Endodermal cell (in vitro differentiated cells): ENCODE results near the gene CPB1. TPM values are rescaled to one million over a fixed set of nuclear protein-coding genes. Genes with fewer than 3 reads are reported as not detected.
A peak's percentile ranks its signal among the peaks of the same experiment; 100 is the strongest.

ENCODE experiments used
- DNase-seq: peaks from one replicate; pipeline ENCODE4 v3.0.0-alpha.2; 2017
- H3K27ac ChIP-seq: 2 replicates; pipeline ENCODE4 v1.5.1; 2013; ENCODE audit warnings: mild to moderate bottlenecking, low read depth, low read length, moderate library complexity
- H3K27me3 ChIP-seq: 2 replicates; pipeline ENCODE4 v1.6.1; 2013; ENCODE audit warnings: mild to moderate bottlenecking, low read length, moderate library complexity; ENCODE audit not compliant: insufficient read depth, control insufficient read depth, poor library complexity, severe bottlenecking
- H3K36me3 ChIP-seq: 2 replicates; pipeline ENCODE4 v1.7.0; 2013; ENCODE audit warnings: mild to moderate bottlenecking, low read length, moderate library complexity; ENCODE audit not compliant: control insufficient read depth, insufficient read depth
- H3K4me1 ChIP-seq: one replicate; pipeline ENCODE4 v1.7.0; 2013; ENCODE audit warnings: low read length; ENCODE audit not compliant: control insufficient read depth, insufficient read depth
- H3K4me3 ChIP-seq: 2 replicates; pipeline ENCODE4 v1.5.1; 2013; ENCODE audit warnings: mild to moderate bottlenecking, low read length, moderate library complexity
- H3K9ac ChIP-seq: 2 replicates; pipeline ENCODE4 v1.6.1; 2013; ENCODE audit warnings: mild to moderate bottlenecking, low read length, moderate library complexity; ENCODE audit not compliant: poor library complexity, severe bottlenecking; ENCODE audit errors: extremely low read depth
- H3K9me3 ChIP-seq: 2 replicates; pipeline ENCODE4 v1.6.1; 2013; ENCODE audit warnings: mild to moderate bottlenecking, low read length, moderate library complexity; ENCODE audit not compliant: control insufficient read depth
- H3K27ac Mint-ChIP-seq: 2 replicates; pipeline ENCODE4 v1.8.0; 2020; ENCODE audit warnings: mixed read lengths
- H3K27me3 Mint-ChIP-seq: 2 replicates; pipeline ENCODE4 v1.8.0; 2021; ENCODE audit warnings: mild to moderate bottlenecking, mixed read lengths; ENCODE audit not compliant: insufficient read depth
- H3K36me3 Mint-ChIP-seq: 2 replicates; pipeline ENCODE4 v1.8.0; 2020; ENCODE audit warnings: low read depth, mixed read lengths
- H3K4me1 Mint-ChIP-seq: 2 replicates; pipeline ENCODE4 v1.8.0; 2020; ENCODE audit warnings: mixed read lengths
- H3K4me3 Mint-ChIP-seq: 2 replicates; pipeline ENCODE4 v1.8.0; 2020; ENCODE audit warnings: mild to moderate bottlenecking, moderate library complexity, mixed read lengths
- H3K9me3 Mint-ChIP-seq: 2 replicates; pipeline ENCODE4 v1.8.0; 2020; ENCODE audit warnings: mild to moderate bottlenecking, mixed read lengths
- CTCF ChIP-seq: fragments of 200-600 bp; sonication (generic); conservative IDR thresholded peaks from 2 replicates; pipeline ENCODE4 v1.5.0; 2021; ENCODE audit warnings: antibody characterized with exemption, mild to moderate bottlenecking
- WGBS, 2 experiments: methylation state at CpG; one replicate each; pipeline versions ENCODE4 v1.1.5 to v1.1.7; 2013; ENCODE audit warnings: missing lambda C conversion rate in 2 of 2, mixed read lengths in 1 of 2; ENCODE audit not compliant: insufficient coverage in 1 of 2, insufficient read length in 1 of 2; 5-methylcytosine and 5-hydroxymethylcytosine counted together
- total RNA-seq, 2 donors: library from RNA; stranded (reverse); fragmentation: NEBNext Ultra II Directional in 1 of 2; extraction: Animal tissue kit (Norgen Biotek cat#: 25700) in 1 of 2; gene quantifications; 2 replicates in 1 of 2; 3 replicates in 1 of 2; pipeline ENCODE4 v1.2.1, GENCODE V29; 2021

Gene CPB1
- total RNA-seq, 2 donors from 2014 or later, result 0.51 TPM; not detected in 1

- Histone ChIP-seq H3K36me3 (no peaks in the 10 kb centered on the region), H3K9me3 (no peaks in the 10 kb centered on the region), H3K27ac (no peak overlapping the region), H3K9ac (no peak overlapping the region), H3K27me3 (no peaks in the 10 kb centered on the region), H3K4me1 (peaks cover 5% of the 10 kb centered on the region), H3K4me3 (no peak overlapping the region)
- no peak for DNase-seq
- Mint-ChIP-seq H3K9me3 (no peaks in the 10 kb centered on the region), H3K4me3 (no peak overlapping the region), H3K4me1 (no peaks in the 10 kb centered on the region), H3K27me3 (no peaks in the 10 kb centered on the region), H3K36me3 (no peaks in the 10 kb centered on the region), H3K27ac (no peak overlapping the region)
- no peak for TF ChIP-seq CTCF
- 86 to 98% methylated on average over 1 to 3 of the region's 3 CpGs for whole genome bisulfite sequencing, 2 experiments
Observed at GRCh38 chr3:148856384-148856783, 28.8 kb downstream of the CPB1 start.

- Mint-ChIP-seq H3K27ac (no peak overlapping the region), H3K4me1 (no peaks in the 10 kb centered on the region), H3K9me3 (no peaks in the 10 kb centered on the region), H3K4me3 (no peak overlapping the region), H3K36me3 (no peaks in the 10 kb centered on the region), H3K27me3 (no peaks in the 10 kb centered on the region)
- no peak overlapping the region for H3K9ac ChIP-seq
- no peak overlapping the region for H3K4me3 ChIP-seq
- no peaks in the 10 kb centered on the region for H3K27me3 ChIP-seq
- DNase-seq, result no peak
- H3K36me3 ChIP-seq, result no peaks in the 10 kb centered on the region
- WGBS, 2 experiments, result 96 to 100% methylated on average over 2 to 4 of the region's 4 CpGs
- peaks cover 5% of the 10 kb centered on the region for H3K4me1 ChIP-seq
- H3K27ac ChIP-seq, result no peak overlapping the region
- no peak for TF ChIP-seq CTCF
- no peaks in the 10 kb centered on the region for H3K9me3 ChIP-seq
Observed at GRCh38 chr3:148857316-148857715, 29.7 kb downstream of the CPB1 start.

- no peaks in the 10 kb centered on the region for H3K4me1 ChIP-seq
- H3K4me3 Mint-ChIP-seq, result no peak overlapping the region
- peak; percentile 87 for TF ChIP-seq CTCF
- no peaks in the 10 kb centered on the region for H3K36me3 ChIP-seq
- no peak overlapping the region for H3K9ac ChIP-seq
- no peaks in the 10 kb centered on the region for H3K9me3 ChIP-seq
- H3K27me3 ChIP-seq, result no peaks in the 10 kb centered on the region
- no peak overlapping the region for H3K27ac Mint-ChIP-seq
- DNase-seq, result no peak
- H3K9me3 Mint-ChIP-seq, result no peaks in the 10 kb centered on the region
- H3K4me1 Mint-ChIP-seq, result no peaks in the 10 kb centered on the region
- no peak overlapping the region for H3K4me3 ChIP-seq
- 85% methylated on average over 1 of the region's 1 CpG; no CpG with 5 or more reads in 1 of the 2 experiments for WGBS, 2 experiments
- no peaks in the 10 kb centered on the region for H3K36me3 Mint-ChIP-seq
- no peaks in the 10 kb centered on the region for H3K27me3 Mint-ChIP-seq
- H3K27ac ChIP-seq, result no peak overlapping the region
Observed at GRCh38 chr3:148861277-148861869, 33.8 kb downstream of the CPB1 start.
